Stimulated activated CD4-positive, alpha-beta T cell treated with anti-CD3 and anti-CD28 coated beads, Interleukin-1b, Interleukin-23, amount 100 ng/mL, for 48 hours (primary cell): Measurements from ENCODE around the gene GSE1.

Experiments
- DNase-seq: peaks from one replicate; pipeline ENCODE4 v3.0.0-alpha.2; 2020

GSE1 gene

GRCh38 chr16:85651629-85652430 is 38.7 kb downstream of the GSE1 start:
- no peak for DNase-seq

- DNase-seq: peak; percentile 26
These were observed 39.5 kb downstream of the GSE1 start for GRCh38 chr16:85652431-85653221.

- DNase-seq: no peak
These were observed 40.3 kb downstream of the GSE1 start for GRCh38 chr16:85653290-85653891.

- DNase-seq: no peak
These were observed 41.4 kb downstream of the GSE1 start for GRCh38 chr16:85654251-85655095.

- DNase-seq: no peak
These were observed 42.4 kb downstream of the GSE1 start for GRCh38 chr16:85655216-85656129.

GRCh38 chr16:85656351-85657266 is 43.5 kb downstream of the GSE1 start:
- DNase-seq: no peak

- no peak for DNase-seq
These were observed 44.1 kb downstream of the GSE1 start for GRCh38 chr16:85657267-85657650.

- no peak for DNase-seq
These were observed 44.9 kb downstream of the GSE1 start for GRCh38 chr16:85657996-85658395.

GRCh38 chr16:85658504-85659326 is 45.6 kb downstream of the GSE1 start:
- no peak for DNase-seq

- DNase-seq: no peak
These were observed 46.2 kb downstream of the GSE1 start for GRCh38 chr16:85659336-85659735.

GRCh38 chr16:85659805-85660511 is 46.8 kb downstream of the GSE1 start:
- DNase-seq: peak; percentile 70

GRCh38 chr16:85660843-85661739 is 48.0 kb downstream of the GSE1 start:
- DNase-seq: no peak

- no peak for DNase-seq
These were observed 48.8 kb downstream of the GSE1 start for GRCh38 chr16:85661740-85662481.

- no peak for DNase-seq
These were observed 49.3 kb downstream of the GSE1 start for GRCh38 chr16:85662482-85662812.

- no peak for DNase-seq
These were observed 50.1 kb downstream of the GSE1 start for GRCh38 chr16:85662976-85663830.

GRCh38 chr16:85663891-85664321 is 50.8 kb downstream of the GSE1 start:
- no peak for DNase-seq
